Stimulated activated CD8-positive, alpha-beta memory T cell treated with anti-CD3 and anti-CD28 coated beads, Interleukin-15, amount 100 ng/mL, for 48 hours (primary cell): Measurements from ENCODE around the gene PEAK1.
"Not testable (repeated sequence)": the region's sequence is repeated elsewhere in the genome, so short reads cannot be mapped to it uniquely, and the experiment has no call there.

Experiments used
- DNase-seq, 2 donors: peaks; one replicate each; pipeline ENCODE4 v3.0.0-alpha.2; 2020; ENCODE audit warnings: low read depth in 2 of 2

PEAK1 gene

DNA sequence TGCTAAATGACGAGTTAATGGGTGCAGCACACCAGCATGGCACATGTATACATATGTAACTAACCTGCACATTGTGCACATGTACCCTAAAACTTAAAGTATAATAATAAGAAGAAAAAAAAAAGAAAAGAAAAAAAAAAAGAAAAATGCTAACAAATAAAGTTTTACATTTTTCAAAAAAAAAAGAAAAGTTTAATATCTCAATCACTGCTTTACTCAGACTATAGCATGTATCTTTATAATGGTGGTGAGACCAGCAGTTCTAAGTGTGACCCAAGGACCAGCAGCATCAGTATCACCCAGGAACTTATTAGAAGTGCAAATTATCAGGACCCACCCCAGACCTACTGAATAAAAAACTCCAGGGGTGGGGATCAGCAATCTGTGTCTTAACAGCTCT is 243.8 kb downstream of the PEAK1 start:
- not testable (repeated sequence) for DNase-seq

- no peak for DNase-seq
These were observed 246.4 kb downstream of the PEAK1 start for GRCh38 chr15:77173487-77173886.

DNA sequence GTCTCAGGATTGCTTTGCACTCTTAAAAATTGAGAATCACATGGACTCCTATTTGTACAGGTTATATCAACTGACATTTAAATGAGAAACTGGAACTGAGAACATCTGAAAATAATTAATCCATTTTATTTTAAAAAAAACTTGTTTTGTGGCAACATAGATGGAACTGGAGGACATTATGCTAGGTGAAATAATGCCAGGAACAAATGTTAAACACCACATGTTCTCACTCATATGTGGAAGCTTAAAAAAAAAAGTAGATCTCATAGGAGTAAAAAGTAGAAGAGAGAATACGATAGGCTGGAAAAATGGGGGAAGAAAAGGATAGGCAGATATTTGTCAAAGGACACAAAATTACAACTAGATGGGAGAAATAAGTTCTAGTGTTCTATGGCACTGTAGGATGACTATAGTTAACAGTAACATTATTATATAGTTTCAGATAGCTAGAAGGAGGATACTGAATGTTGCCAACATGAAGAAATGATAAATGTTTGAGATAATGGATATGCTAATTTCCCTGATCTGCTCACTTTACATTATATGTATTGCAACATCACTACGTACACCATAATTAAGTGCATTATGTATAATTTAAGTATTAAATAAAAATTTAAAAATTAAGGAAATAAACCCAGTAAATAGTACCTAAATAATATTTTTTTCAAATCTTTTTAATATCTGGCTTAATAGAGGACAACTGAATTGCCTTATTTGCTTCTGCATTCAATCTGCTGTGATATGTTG is 248.5 kb downstream of the PEAK1 start:
- DNase-seq: no peak

- DNase-seq: no peak
These were observed 251.3 kb downstream of the PEAK1 start for GRCh38 chr15:77168616-77169015.

- no peak for DNase-seq
These were observed 251.8 kb downstream of the PEAK1 start for GRCh38 chr15:77168141-77168540.

DNA sequence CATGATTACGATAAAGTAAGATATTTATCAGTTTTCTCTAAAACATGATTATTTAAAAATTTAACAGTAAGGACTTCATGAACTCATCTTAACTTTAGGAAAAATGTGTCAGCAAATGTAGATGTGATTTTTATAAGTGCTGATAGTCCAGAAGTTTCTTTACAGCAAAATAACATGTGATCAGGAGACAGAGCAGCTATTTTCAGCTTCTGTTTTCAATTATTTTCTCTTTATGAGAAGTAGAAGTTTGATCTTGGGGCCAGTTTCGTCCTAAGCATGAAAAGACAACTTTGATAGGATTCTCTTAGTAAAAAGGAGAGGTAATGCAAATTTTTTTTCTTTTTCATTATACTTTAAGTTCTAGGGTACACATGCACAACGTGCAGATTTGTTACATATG is 252.5 kb downstream of the PEAK1 start:
- DNase-seq: no peak

DNA sequence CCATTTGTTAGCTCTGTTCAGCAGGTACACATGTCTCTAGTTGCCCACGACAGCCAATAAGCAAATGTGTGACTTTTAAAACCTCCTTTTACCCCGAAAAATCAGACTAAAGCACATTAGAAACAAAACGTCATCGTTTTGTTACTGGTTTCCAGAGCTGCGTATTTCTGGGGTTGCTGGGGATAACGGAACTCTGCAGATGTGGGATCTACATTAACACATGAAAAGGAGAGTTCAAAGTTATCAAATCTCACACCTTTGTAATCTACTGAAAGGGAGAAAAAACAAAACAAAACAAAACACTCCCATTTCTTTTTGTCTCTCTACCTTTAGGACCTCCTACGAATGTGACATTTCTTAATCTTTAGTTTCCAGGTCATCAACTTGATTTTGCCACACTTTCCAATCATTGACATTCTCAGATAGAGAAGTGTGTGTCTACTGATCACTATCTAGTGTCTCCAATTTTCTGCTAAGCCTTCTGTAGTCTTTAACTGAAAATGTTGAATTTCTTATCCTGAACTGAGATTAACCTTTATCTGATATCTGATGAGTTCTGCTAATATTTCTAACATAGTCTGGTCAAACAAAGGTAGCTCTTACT is 256.0 kb downstream of the PEAK1 start:
- no peak for DNase-seq

DNA sequence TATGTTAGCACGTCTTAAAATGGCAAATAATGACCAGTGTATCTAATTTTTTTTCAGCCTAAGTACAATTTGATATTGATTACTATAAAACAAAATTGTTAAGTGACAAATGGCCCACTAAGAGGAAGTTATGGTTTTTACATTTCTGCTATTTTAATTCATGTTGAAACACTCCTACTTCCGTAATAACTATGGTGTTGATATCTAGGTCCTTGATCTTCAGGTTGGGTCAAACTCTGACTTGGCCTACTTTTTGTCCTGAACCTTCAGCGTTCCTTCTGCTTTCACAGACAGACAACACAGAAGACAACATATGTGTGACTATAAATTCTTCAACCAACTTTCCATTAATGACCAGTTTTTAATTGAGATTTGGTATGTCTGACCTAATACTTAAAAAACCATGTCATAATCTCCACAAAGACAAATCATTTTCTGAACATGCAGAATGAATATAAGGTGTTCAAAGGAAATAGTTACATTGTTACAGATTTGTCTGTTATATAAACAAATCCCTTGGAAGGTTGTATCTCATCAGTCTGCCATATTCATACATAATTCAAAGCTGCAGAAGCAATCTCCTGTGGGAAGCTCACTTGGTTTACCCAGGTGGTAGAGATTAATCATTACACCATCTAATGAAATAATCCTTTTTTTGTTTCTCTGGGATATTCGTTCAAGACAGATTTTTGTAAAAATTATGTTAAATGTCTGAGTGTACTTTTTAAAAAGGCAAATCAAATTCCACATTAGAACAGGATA is 256.9 kb downstream of the PEAK1 start:
- no peak for DNase-seq

GRCh38 chr15:77160562-77161478 is 259.1 kb downstream of the PEAK1 start:
- DNase-seq: no peak

GRCh38 chr15:77156000-77156399 is 263.9 kb downstream of the PEAK1 start:
- not testable (repeated sequence) for DNase-seq

GRCh38 chr15:77148191-77148590 is 271.7 kb downstream of the PEAK1 start:
- no peak for DNase-seq

- DNase-seq: no peak
These were observed 274.5 kb downstream of the PEAK1 start for GRCh38 chr15:77145370-77145769.

- no peak for DNase-seq
These were observed 275.3 kb downstream of the PEAK1 start for GRCh38 chr15:77144492-77145070.

DNA sequence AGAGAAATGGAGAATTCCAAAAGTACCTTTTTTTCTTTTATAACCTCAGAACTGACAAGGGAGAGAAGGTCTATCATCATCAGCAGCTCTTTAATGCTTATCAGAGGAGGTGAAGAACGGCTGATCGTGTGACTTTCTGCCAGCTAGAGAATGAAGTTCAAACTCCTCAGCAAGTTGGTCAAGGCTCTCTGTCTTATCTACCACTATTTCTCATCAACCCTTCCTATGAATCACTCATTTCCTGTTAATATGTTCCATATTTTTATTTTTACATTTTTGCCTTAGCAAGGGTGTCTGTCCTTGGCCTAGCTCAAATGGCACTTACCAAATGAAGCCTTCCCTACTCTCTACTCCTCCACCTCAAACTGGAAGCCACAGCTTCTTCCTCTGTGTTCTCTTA is 275.9 kb downstream of the PEAK1 start:
- DNase-seq: no peak

- no peak for DNase-seq
These were observed 276.3 kb downstream of the PEAK1 start for GRCh38 chr15:77143616-77144015.

GRCh38 chr15:77143191-77143590 is 276.7 kb downstream of the PEAK1 start:
- DNase-seq: no peak

DNA sequence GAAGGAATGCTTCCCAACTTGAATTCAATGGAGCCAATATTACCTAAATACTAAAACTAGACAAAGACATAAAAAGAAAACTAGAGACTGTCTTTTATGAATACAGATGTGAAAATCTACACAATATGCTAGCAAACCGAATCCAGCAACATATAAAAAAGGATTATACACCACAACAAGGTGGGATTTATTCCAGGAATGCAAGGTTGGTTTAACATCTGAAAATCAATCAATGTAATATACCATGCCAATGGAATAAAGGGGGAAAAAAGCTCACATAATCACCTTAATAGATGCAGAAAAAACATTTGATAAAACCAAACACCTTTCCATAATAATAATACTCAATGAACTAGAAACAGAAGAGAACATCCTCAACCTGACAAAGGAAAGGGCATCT is 279.7 kb downstream of the PEAK1 start:
- no peak for DNase-seq

DNA sequence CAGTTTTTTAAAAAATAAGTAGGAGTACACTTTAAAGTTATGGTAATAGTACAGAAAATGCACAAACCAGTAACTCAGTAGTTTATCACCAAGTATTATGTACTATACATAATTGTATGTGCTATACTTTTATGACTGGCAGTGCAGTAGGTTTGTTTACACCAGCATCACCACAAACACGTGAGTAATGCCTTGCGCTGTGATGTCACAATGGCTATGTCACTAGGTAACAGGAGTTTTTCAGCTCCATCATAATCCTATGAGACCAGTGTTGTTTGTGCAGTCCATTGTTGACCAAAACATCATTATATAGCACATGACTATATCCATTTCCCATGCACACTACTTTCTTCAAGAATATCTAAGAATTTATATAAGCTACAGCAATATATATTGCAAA is 280.6 kb downstream of the PEAK1 start:
- no peak for DNase-seq

DNA sequence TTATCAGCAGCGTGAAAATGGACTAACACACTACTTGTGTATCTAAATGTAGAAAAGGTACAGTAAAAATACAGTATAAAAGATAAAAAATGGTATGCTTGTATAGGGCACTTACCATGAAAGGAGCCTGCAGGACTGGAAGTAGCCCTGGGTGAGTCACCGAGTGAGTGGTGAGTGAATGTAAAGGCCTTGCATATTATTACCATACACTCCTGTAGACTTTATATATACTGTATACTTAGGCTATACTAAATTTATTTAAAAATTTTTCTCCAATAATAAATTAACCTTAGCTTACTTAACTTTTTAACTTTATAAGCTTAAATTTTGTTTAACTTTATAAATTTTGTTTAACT is 281.8 kb downstream of the PEAK1 start:
- no peak for DNase-seq

GRCh38 chr15:77135181-77135580 is 284.7 kb downstream of the PEAK1 start:
- DNase-seq: no peak

GRCh38 chr15:77130315-77130930 is 289.5 kb downstream of the PEAK1 start:
- DNase-seq: no peak
